ENCODE data around the gene SERPINA12.
A peak's percentile ranks its signal among the peaks of the same experiment; 100 is the strongest.

SERPINA12 gene, protein sequence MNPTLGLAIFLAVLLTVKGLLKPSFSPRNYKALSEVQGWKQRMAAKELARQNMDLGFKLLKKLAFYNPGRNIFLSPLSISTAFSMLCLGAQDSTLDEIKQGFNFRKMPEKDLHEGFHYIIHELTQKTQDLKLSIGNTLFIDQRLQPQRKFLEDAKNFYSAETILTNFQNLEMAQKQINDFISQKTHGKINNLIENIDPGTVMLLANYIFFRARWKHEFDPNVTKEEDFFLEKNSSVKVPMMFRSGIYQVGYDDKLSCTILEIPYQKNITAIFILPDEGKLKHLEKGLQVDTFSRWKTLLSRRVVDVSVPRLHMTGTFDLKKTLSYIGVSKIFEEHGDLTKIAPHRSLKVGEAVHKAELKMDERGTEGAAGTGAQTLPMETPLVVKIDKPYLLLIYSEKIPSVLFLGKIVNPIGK

DNA sequence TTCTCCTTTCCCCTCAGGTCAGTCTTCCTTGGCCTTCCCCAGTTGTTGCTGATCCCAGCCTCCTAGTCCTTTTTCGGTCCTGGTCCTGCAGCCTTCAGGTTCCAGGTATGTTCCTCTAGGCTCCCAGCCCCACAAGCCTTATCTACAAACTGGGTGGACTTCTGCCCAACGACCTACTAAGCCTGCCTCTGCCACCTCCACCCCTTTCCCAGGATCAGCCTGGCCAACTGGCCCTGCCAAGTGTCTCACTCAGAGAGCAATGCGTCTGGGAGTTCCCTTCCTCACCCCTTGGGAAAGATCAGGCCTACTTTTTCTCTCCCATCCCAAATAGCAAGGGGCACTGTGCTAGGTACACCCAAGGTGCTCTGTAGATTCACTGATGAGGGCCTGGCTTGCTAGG, at the start of gene SERPINA12:
Gene SERPINA12 (minus strand): TSS at position 114 of the 400 bp plus-strand sequence. CDS start 11,072 bp downstream, outside the sequence.
- no peak for DNase-seq (ENCODE audit: extremely low read depth in 1 of 2, low read depth in 1 of 2)

DNA sequence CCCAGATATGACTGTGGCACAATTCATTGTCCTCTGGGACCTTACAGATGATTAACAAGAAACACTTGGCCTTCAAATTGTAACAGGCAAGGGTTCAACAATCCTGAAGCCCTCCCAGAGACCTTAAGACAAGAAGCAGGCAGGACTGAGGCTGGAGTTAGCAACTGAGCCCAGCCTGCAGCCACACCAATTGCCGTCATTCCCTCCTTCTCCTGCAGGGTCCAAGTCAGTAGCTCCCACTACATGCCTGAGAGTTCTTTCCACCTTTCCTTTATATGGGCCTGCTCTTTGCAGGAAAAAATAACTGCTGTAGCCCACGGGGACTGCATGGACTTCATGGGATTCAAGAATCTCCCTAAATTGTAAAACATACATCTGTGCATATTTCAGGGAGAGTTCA, 49.6 kb upstream of the SERPINA12 start:
- no peak for DNase-seq (ENCODE audit: extremely low read depth in 1 of 2, low read depth in 1 of 2)

DNA sequence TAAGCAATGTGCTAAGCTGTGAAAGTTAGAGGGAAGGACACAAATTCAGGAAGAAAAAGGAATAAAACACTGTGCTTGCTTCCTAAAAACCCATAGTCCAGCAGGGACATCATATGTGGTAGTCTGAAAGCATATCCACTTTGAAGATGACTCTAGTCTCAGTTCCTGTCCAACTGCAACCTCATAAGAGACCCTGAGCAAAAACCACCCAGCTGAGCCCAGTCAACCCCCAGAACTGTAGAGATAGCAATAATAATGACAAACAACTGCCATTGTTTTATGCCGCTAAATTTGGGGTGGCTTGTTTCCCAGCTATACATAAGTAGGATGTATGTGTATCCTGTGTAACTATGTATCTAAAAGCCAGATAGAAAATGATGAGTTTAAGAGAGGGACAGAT, 48.1 kb upstream of the SERPINA12 start:
- no peak for DNase-seq (ENCODE audit: extremely low read depth in 1 of 2, low read depth in 1 of 2)

DNA sequence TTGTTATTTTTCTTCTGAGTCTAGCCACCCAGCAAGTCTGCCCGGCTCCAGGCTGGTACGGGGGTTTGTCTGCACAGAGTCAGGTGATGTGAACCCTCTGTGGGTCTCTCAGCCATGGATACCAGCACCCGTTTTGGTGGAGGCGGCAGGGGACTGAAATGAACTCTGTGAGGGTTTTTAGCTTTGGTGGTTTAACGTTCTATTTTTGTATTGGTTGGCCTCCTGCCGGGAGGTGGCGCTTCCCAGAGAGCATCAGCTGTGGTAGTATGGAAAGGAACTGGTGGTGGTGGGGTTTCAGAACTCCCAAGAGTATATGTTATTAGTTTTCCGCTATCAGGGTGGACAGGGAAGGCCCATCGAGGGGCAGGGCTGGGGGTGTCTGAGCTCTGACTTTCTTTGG, 46.7 kb upstream of the SERPINA12 start:
- no peak for DNase-seq (ENCODE audit: extremely low read depth in 1 of 2, low read depth in 1 of 2)

DNA sequence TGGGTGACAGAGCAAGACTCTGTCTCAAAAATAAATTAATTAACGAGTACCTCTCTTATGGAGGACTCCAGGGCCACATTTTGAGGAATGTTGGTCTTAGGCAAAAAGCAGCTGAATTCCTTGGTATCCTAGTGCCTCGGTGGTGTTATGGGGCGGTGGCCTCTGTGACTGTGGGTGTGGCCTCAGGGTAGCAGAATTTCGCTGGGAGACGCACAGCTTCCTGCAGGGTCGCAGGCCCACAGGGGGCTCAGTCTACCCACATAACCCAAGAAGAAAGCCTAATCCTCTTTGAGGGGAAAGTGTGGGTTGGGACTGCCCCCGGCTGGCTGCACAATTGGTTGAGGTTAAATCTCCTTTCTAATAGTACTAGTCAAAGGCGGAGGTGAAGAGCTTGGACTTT, 40.8 kb upstream of the SERPINA12 start:
- no peak for DNase-seq (ENCODE audit: extremely low read depth in 1 of 2, low read depth in 1 of 2)

DNA sequence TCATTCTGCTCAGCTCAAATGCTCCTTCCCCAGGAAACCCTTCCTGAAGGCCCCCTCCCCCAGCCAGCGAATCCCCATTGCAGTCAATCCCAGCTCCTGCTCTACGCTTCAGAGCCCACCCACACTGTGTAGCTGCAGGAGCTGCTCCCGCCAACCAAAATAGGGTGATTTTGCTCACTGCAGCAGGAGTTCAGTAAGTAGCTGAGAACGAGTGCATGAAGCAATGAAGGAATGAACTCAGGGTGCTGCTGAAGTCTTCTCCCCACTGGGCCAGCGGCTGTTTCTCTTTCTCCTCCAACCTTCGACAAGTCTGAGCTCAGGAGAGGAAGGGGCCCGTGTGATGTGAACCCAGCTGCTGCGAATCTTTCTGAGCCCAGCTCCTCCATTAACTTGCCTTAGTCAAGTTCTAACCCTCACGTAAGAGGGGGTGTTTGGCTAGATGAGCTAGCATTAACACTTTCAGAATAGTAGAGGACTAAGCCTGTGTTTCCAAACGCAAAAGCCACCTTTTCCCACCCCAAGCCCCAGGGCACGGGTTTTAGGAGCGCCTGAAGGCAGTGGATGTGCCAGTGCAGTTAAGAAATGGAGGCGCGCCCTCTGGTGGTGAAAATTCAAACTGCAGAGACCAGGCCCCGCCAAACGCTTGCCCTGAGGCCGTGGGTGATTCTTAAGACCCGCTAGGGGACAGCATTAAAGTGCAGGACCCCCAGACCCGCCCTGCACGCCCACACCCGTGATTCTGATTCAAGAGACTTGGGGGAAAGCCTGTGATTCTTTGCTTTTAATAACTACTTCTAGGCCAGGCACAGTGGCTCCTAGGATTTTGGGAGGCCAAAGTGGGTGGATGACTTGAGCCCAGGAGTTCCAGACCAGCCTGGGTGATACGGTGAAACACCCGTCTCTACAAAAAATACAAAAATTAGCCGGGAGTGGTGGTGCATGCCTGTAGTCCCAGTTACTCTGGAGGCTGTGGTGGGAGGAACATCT, 40.0 kb upstream of the SERPINA12 start:
- peak; percentile 9 to 22 for DNase-seq (ENCODE audit: extremely low read depth in 1 of 2, low read depth in 1 of 2)

DNA sequence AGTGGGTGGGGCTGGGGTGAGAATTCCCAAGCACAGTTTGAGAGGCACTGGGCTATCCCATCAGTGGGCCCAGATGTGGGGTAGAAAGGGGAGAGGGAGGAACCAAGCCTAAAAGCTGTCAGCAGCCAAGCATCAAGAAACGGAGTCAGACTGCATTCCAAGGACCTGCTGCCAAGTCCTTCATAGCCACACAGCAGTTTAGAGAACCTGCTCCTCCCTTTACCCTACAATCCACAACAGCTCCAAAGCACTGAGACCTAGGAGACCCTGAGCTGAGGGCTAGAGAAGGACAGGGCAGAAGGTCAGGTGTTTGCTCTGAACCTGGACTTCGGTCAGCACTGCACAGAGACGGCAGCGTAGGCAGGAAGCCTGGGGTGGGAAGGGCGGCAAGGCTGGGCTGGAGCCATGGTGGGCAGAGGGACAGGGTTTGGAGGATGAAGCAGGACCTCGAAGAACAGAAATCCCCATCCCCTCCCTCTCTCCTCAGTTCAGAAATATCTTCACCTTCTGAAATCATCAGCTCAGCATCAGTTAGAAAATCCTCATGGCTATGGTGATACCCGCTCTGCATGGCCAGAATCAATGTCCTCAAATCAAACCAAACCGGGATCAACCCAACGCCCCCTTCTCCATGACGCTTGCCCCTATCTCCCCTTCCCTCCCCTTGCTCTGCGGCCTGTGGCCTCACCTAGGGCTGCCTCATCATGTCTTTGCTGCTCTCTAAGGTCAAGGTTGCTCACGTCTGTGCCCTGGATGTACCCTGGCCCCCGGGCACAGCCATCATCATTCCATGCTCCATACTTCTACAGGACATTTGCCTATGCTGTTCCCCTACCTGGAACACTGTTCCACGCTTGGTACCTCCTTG, 39.1 kb upstream of the SERPINA12 start:
- DNase-seq (ENCODE audit: extremely low read depth in 1 of 2, low read depth in 1 of 2): no peak

DNA sequence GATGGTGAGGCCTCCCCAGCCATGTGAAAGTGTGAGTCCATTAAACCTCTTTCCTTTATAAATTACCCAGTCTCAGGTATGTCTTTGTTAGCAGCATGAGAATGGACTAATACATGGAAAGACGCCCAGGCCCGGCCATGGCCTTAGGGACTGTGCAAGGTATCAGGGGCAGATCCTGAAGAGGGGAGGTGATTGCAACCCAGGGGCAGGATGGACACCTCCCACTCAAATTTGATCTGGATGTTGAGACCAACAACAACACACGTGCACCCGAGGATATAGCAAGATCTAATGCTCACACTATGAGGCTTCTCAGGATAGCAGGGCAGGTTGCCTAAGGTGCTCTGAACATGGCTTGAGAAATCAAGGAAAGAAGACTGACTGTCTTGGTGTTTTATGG, 38.5 kb upstream of the SERPINA12 start:
- no peak for DNase-seq (ENCODE audit: extremely low read depth in 1 of 2, low read depth in 1 of 2)

DNA sequence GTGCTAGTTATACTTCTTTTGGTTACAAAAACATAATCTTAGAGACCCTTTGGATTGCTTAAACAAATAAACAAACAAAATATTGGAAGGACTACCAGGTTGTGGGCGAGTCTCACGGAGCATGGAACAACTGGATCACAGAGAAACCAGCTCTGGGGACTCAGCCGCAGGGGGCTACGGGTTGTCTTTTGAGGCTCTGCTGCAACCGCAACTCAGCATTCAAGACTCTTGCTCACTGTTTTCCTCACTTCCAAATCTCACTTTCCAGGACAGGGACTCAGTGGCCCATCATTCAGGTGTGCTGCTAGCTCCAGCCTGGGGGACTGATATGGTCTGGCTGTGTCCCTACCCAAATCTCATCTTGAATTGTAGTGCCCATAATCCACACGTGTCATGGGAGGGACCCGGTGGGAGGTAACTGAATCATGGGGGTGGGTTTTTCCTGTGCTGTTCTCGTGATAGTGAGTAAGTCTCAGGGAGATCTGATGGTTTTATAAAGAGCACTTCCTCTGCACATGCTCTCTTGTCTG, 37.9 kb upstream of the SERPINA12 start:
- DNase-seq (ENCODE audit: extremely low read depth in 1 of 2, low read depth in 1 of 2): no peak

DNA sequence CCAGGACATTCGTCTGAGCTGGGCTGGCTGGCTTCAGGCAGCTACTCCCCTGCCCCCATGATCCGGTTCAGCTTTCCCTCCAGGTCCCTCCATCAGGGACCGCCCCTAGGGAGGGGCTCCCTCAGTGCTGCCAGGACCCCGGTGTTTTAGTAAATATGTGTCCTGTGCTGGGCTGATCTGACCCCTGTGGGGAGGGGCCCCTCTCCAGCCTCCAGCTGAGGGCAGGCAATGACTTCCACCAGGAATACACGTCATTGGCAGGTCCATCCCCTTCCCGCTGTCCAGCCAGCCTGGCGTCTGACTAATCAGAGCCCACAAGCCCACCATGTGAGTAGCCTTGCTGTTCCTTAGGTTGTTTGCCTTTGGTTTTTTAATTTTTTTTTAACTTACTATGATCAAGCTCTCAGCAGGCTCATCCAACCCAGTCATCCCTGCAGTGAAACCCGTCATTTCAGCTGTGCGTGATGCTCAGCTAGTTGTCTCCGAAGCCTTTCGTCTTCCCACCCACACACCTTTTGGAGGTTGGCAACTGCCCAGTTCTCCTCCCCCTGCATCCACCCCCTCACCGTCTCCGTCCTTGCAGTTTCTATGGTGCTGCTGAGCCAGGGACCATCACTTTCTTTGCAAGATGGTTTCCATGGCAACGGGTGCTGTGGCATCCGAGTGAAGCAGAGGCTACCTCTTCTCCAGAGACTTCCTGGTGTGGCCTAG, 36.0 kb upstream of the SERPINA12 start:
- DNase-seq (ENCODE audit: extremely low read depth in 1 of 2, low read depth in 1 of 2): no peak

DNA sequence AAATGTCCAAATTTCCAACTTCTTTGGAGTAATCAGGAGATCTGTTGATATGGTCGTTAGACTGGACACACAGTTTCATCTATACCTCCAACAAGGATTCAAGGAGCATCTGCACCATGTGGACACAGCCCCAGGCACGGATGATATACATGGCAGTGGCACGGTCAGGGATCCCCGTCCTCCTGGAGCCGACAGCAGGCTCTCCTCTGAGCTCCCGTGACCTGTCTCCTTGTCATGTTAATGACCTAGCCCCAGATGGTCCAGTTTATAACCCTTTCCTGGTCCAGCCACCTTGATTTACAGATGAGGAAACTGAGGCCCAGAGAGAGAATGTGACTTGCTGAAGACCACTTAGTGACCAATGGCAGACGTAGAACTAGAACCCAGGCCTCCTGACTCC, 35.5 kb upstream of the SERPINA12 start:
- DNase-seq (ENCODE audit: extremely low read depth in 1 of 2, low read depth in 1 of 2): no peak

DNA sequence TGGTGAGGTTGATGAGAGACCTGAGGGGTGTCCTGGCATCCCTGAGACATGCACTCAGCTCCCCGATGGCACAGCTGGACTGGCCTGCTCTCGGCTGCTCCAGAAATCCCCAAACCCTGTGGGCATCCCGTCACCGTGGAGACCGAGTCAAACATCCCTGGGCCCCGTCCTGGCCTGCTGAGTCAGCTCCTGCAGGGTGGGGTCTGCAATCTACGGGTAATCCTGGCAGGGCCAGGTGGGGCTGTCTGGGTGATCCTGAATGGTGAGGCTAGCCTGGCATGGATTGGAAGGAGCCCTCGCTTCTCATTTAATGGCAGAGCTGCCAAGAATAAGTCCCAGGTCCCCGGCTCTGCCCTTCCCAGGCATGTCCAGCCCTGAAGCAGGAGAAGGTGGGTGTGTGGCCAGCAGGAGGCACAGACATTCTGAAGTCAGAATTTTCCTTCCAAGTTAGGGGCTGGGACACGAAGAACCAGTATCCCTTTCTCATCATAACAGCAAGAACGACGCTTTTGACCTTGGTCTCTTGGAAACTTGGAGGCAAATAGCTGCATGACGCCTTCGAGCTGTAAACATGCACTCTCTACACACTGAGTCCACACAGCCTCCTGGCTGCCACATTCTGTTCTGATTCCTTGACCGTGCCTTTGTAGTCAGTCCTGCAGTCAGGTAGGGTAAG, 34.3 kb upstream of the SERPINA12 start:
- DNase-seq (ENCODE audit: extremely low read depth in 1 of 2, low read depth in 1 of 2): no peak

DNA sequence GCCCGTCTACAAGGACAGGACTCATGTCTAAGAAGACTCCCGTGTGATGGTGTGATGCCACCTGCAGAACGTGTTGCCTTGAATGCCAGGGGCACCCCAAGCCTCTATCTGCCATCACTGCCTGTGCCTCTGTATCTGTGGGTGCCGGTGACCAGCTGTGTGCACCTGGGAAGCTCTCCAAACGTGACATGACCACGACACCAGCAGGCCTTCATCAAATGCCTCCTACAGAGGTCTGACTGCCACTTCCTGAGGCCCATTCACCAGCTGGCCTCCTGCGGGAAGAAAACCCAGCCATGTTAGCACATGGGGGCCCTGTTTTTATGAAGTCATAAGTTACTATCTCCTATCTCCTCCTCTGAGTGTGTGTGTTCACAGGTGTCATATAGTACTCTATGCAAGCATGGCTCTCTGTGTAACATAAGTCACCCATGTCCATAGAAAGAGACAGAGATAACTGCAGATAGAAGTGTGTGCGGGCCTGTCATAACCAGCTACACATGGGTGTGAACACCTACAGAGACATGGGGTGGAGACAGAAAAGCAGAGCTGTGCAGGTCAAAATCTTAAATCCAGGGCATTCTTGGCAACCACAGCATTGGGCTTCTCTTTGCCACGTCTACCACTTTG, 33.7 kb upstream of the SERPINA12 start:
- DNase-seq (ENCODE audit: extremely low read depth in 1 of 2, low read depth in 1 of 2): no peak

DNA sequence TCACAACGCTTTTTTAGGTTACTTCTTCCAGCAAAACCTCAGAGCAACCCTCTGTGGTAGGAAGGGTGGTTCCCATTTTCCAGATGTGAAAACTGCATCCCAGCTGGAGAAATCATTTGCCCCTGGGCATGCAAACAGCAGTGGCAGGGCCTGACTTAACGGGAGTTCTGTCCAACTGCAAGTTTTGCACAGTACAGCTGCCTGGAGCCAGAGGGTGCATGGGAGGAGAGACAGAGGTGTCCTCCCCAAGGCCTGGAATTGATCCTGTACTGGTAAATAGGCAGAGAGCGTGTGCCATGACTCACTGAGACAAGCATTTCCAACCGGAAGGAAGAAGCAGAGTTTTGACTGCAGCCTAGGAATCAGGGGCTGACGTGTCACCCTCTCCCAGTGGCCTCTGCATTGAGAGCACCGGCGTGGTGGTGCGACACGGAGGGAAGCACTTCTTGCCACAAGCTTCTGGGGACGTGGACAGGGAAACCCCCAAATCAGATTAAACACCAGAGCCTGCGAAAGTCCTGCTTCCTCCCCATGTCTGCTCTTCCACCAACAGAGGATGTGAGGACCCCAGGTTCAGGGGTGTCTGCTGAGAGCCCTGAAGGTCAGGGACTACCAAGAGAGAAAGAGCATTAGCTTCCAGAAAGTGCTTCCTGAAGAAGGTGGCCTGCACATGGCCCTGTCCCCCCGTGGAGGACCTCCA, 33.0 kb upstream of the SERPINA12 start:
- DNase-seq (ENCODE audit: extremely low read depth in 1 of 2, low read depth in 1 of 2): no peak

DNA sequence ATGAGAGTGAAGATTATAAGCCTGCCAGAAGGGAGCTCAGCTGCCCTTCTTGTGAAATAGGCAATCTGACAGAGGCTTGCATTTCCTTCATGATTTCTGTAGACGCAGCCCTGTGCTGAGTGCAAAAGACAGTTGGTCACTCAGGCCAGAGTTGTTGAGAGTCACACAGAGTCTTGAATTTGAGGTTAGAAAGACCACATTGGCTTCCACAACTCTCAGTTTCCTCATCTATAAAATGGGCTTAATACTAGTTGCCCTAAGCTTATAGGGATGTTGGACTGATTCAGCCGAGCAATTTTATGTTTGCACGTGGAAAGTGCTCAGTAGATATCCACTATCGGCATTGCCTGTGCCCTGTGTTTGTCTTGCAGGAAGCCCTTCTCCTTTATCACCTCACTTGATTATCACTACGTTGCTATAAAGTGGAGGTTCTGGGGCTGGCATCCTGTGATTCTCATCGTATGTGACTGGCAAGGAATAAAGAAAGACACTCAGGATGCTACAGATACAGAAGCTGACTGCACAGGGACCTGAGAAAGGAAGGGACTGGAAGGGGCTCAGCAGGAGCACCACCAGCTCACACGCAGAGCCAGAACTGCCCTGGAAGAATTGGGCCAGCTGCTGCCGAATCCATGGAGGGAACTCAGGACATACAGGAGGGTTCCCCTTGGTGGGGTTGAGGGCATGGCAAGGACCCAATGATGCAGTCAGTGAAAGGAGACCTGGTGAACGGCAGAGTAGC, 32.1 kb upstream of the SERPINA12 start:
- no peak for DNase-seq (ENCODE audit: extremely low read depth in 1 of 2, low read depth in 1 of 2)

DNA sequence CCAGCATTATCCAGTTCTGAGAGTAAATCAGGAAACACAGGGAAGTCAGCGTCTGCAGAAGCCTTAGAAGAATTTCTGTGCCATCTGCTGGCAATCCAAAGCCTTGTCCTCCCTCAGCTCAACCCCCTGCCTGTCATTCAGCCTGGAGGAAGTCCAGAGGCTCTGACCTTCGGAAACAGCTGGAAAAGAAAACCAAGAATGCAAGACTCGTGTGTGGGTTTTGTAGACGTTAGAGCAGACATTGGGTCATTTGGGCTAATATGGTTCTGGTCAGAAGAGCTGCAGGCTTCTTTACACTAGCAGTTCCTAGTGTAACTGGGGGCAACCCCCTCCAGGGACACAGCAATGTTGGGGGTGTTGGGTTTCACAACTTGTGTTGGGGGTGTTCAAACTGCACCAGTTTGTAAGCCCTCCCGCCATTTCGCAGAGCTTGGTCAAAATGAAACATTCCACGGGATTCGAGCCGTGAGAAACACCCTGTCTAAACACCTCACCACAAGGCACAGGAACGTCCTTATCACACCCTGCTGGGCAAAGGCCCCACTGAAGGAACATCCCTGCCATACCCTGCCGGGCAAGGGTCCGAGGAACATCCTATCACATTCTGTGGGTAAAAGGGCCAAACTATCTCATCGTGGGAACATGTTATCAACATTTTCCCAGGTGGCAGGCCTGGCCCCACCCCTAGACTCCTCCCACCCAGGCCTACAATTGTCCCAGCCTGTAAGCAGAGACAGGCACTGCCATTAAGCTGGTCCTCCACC, 30.9 kb upstream of the SERPINA12 start:
- no peak for DNase-seq (ENCODE audit: extremely low read depth in 1 of 2, low read depth in 1 of 2)

DNA sequence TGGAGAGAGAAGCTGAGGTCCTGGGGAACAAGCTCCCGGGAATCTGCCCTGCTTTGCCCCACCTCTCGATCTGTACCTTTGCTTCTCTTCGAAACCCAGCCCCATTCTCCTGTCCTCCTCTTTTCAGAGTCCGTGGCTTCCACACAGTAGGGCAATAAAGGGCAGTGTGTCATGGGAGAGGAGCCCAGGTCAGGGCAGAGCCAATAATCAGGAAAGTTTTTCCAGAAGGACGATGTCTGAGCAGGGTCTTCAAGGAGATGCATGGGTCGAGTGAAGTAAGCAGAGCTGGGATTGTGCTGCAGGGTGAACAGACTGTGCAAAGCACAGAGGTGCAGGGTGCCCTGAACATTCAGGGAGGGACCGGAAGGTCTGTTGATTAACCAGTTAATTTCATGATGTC, 29.9 kb upstream of the SERPINA12 start:
- no peak for DNase-seq (ENCODE audit: extremely low read depth in 1 of 2, low read depth in 1 of 2)

Measured in stimulated activated CD8-positive, alpha-beta memory T cell treated with anti-CD3 and anti-CD28 coated beads, Interleukin-7, amount 100 ng/mL, for 48 hours (primary cell).